ENCODE data around the gene RAB3B. TPM values are rescaled to one million over a fixed set of nuclear protein-coding genes. Genes with fewer than 3 reads are reported as not detected.
A peak's percentile ranks its signal among the peaks of the same experiment; 100 is the strongest.

Gene RAB3B
- total RNA-seq, 1 donor from 2014 or later = 8.2 TPM

- no peaks in the 10 kb centered on the region for H3K27me3 Mint-ChIP-seq (ENCODE audit: unreplicated experiment)
- H3K27ac Mint-ChIP-seq (ENCODE audit: unreplicated experiment) = no peak overlapping the region
- no peaks in the 10 kb centered on the region for H3K36me3 Mint-ChIP-seq (ENCODE audit: unreplicated experiment)
- DNase-seq (ENCODE audit: extremely low spot score, unreplicated experiment) = peak; percentile 48
- no peak for TF ChIP-seq CTCF (IDR thresholded peaks at IDR 0.05)
- no peaks in the 10 kb centered on the region for H3K9me3 Mint-ChIP-seq (ENCODE audit: unreplicated experiment)
- H3K4me3 Mint-ChIP-seq (ENCODE audit: unreplicated experiment) = no peak overlapping the region
- peaks cover 9% of the 10 kb centered on the region for H3K4me1 Mint-ChIP-seq (ENCODE audit: unreplicated experiment)
Measured at GRCh38 chr1:51960262-51960661, 30.2 kb downstream of the RAB3B start.

GRCh38 chr1:51958824-51959223 is 31.7 kb downstream of the RAB3B start:
- TF ChIP-seq CTCF (IDR thresholded peaks at IDR 0.05) = no peak
- H3K4me1 Mint-ChIP-seq (ENCODE audit: unreplicated experiment) = peaks cover 9% of the 10 kb centered on the region
- no peak overlapping the region for H3K4me3 Mint-ChIP-seq (ENCODE audit: unreplicated experiment)
- no peaks in the 10 kb centered on the region for H3K9me3 Mint-ChIP-seq (ENCODE audit: unreplicated experiment)
- no peak overlapping the region for H3K27ac Mint-ChIP-seq (ENCODE audit: unreplicated experiment)
- no peaks in the 10 kb centered on the region for H3K27me3 Mint-ChIP-seq (ENCODE audit: unreplicated experiment)
- H3K36me3 Mint-ChIP-seq (ENCODE audit: unreplicated experiment) = no peaks in the 10 kb centered on the region
- no peak for DNase-seq (ENCODE audit: extremely low spot score, unreplicated experiment)

GRCh38 chr1:51957618-51958017 is 32.9 kb downstream of the RAB3B start:
- no peak overlapping the region for H3K27ac Mint-ChIP-seq (ENCODE audit: unreplicated experiment)
- H3K4me3 Mint-ChIP-seq (ENCODE audit: unreplicated experiment) = no peak overlapping the region
- no peak for DNase-seq (ENCODE audit: extremely low spot score, unreplicated experiment)
- no peaks in the 10 kb centered on the region for H3K27me3 Mint-ChIP-seq (ENCODE audit: unreplicated experiment)
- no peaks in the 10 kb centered on the region for H3K36me3 Mint-ChIP-seq (ENCODE audit: unreplicated experiment)
- TF ChIP-seq CTCF (IDR thresholded peaks at IDR 0.05) = no peak
- H3K4me1 Mint-ChIP-seq (ENCODE audit: unreplicated experiment) = peaks cover 9% of the 10 kb centered on the region
- no peaks in the 10 kb centered on the region for H3K9me3 Mint-ChIP-seq (ENCODE audit: unreplicated experiment)

- H3K27me3 Mint-ChIP-seq (ENCODE audit: unreplicated experiment) = no peaks in the 10 kb centered on the region
- H3K4me3 Mint-ChIP-seq (ENCODE audit: unreplicated experiment) = no peak overlapping the region
- H3K4me1 Mint-ChIP-seq (ENCODE audit: unreplicated experiment) = peaks cover 9% of the 10 kb centered on the region
- no peak overlapping the region for H3K27ac Mint-ChIP-seq (ENCODE audit: unreplicated experiment)
- H3K36me3 Mint-ChIP-seq (ENCODE audit: unreplicated experiment) = no peaks in the 10 kb centered on the region
- DNase-seq (ENCODE audit: extremely low spot score, unreplicated experiment) = no peak
- no peak for TF ChIP-seq CTCF (IDR thresholded peaks at IDR 0.05)
- no peaks in the 10 kb centered on the region for H3K9me3 Mint-ChIP-seq (ENCODE audit: unreplicated experiment)
Measured at GRCh38 chr1:51956528-51957509, 33.7 kb downstream of the RAB3B start.

GRCh38 chr1:51955797-51956527 is 34.5 kb downstream of the RAB3B start:
- H3K27me3 Mint-ChIP-seq (ENCODE audit: unreplicated experiment) = no peaks in the 10 kb centered on the region

More at GRCh38 chr1:51955797-51956527, 34.5 kb downstream of the RAB3B start:
- TF ChIP-seq CTCF (IDR thresholded peaks at IDR 0.05) = no peak
- DNase-seq (ENCODE audit: extremely low spot score, unreplicated experiment) = no peak
- H3K27ac Mint-ChIP-seq (ENCODE audit: unreplicated experiment) = no peak overlapping the region
- no peaks in the 10 kb centered on the region for H3K9me3 Mint-ChIP-seq (ENCODE audit: unreplicated experiment)
- H3K4me3 Mint-ChIP-seq (ENCODE audit: unreplicated experiment) = no peak overlapping the region
- no peaks in the 10 kb centered on the region for H3K36me3 Mint-ChIP-seq (ENCODE audit: unreplicated experiment)
- H3K4me1 Mint-ChIP-seq (ENCODE audit: unreplicated experiment) = peaks cover 9% of the 10 kb centered on the region

All from osteocyte (in vitro differentiated cells).